NCI-H748 (cell line): ENCODE data around the gene MFRP.
"Not testable (repeated sequence)": the region's sequence is repeated elsewhere in the genome, so short reads cannot be mapped to it uniquely, and the experiment has no call there.

Source experiments
- DNase-seq: peaks from one replicate; lab custom pipeline; 2025; ENCODE audit not compliant: unreplicated experiment; lab: John Stamatoyannopoulos, UW

MFRP gene

DNA sequence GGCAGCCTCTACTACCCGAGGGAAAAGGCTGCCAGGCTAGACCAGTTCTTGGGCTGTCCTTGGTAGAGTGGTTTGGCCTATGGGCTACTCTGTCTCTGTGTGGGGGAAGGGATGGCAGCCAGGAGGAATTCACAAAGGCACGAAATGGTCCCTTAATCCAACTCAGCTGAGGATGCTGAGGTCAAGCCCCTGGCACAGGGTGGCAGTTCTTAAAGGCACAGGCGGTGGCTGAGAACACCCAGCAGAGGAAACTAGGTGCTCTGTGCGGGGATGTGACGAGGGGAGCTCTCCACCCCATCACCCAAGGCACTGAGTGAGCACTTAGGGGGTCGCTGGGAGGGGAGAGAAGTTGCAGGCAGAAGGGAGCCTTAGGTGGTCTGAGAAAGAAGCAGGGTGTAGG, at the start of gene MFRP:
Gene MFRP, minus strand, starts transcription at position 101 of the 400 bp plus-strand sequence. CDS start 192 bp downstream, outside the sequence.
- DNase-seq = no peak

DNA sequence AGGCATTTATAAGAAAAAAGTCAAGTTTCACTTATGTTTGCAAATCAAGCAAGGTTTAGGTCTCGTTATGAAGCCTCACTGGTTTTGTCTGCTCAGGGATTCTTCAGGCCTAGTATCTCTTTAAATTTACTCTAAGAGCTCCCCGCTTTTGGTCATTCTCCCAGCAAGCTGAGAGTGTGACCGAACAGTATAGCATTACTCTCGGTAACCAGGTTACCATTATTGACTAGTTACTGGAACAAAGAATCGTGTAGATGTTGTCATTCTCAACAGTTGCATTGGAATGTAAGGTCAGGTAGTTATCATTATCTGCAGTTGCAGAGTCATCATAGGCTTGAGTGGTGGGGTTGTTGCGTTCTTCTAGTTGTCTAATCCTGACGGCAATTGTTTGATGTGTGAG, 44.8 kb upstream of the MFRP start:
- DNase-seq = no peak

DNA sequence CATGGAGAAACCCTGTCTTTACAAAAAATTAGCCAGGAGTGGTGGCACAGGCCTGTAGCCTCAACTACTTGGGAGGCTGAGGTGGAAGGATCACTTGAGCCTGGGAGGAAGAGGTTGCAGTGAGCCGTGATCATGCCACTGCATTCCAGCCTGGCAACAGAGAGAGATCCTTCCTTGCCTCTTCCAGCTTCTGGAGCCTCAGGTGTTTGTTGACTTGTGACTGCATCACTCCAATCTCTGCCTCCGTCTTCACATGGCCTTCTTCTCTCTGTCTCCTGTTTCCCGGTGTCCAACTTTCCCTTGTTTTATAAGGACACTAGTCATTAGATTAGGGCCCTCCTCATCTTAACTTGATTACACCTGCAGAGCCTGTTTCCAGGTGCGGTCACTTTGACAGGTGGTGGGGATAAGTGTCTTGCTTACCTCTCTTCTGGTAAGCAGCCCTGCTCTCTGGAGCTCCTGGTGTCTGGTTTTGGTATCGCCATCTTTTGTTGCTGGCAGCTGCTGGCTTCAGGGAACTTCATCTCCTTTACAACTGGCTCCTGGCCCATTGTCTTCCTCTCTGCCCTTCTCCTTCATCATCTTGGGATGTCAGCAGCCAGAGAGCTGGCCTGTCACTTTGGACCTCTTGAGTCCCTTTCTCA, 43.2 kb upstream of the MFRP start:
- peak; percentile 83 for DNase-seq

DNA sequence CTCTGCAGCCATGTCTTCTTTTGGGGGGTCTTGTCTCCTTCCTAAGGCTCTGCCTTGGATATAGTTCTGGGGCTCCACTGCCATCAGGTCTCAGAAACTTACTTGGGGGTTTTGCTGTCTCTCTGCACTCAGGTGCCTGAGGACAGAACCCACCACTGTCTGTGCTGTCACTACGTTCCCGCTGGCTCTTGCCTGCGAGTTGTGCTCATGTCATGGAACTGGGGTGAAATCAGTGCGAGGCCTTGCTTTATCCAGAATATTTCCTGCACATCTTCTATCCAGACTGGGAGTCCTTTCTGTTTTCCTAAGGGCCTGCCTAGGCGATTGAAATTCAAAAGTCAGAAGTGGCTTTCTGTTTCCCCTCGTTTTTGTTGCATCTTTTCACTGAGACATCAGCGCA, 41.6 kb upstream of the MFRP start:
- DNase-seq = no peak

DNA sequence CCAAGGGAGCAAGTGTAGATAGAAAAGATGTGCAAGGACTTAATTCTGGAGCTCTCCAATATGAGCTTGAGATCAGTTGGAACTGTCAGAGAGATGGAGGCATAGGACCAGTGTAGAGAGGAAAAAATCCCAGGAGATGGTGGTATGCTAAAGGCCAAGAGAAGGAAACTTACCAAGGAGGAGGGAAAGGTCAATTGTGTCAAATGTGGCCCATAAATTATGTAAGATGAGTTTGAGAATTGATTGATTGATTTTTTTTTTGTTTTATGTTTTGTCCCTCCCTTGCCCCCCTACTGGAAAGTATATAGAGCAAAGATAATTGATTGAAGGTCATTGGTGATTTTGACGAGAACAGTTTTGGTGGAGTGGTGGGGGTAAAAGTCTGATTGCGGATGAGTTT, 37.8 kb upstream of the MFRP start:
- DNase-seq = no peak

DNA sequence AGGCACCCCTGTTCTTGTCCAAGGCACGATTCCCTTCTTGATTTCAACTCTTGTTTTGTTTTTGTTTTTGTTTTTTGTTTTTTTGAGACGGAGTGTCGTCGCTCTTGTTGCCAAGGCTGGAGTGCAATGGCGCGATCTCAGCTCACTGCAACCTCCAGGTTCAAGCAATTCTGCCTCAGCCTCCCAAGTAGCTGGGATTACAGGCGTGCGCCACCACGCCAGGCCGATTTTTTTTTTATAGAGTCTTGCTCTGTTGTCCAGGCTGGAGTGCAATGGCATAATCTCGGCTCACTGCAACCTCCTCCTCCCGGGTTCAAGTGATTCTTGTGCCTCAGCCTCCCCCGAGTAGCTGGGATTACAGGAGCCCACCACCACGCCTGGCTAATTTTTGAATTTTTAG, 36.0 kb upstream of the MFRP start:
- not testable (repeated sequence) for DNase-seq

DNA sequence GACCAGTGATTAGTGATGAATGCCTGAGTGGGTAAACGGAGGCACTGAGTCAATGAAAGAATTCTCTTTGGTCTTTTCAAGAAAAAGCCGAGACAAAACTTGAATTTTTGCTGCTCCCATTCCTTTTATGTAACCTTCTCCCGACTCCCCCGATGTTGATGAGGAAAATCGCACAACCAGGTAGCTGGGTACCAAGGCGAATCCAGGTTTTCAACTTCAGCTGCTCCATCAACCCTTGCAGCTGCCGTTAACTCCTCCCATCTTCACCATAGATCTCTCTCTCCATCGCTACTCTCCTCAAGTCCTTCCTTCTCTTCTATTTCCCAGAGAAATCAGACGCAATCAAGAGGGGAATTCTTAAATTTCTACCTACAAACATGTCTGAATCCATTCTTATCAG, 35.6 kb upstream of the MFRP start:
- DNase-seq = peak; percentile 9

DNA sequence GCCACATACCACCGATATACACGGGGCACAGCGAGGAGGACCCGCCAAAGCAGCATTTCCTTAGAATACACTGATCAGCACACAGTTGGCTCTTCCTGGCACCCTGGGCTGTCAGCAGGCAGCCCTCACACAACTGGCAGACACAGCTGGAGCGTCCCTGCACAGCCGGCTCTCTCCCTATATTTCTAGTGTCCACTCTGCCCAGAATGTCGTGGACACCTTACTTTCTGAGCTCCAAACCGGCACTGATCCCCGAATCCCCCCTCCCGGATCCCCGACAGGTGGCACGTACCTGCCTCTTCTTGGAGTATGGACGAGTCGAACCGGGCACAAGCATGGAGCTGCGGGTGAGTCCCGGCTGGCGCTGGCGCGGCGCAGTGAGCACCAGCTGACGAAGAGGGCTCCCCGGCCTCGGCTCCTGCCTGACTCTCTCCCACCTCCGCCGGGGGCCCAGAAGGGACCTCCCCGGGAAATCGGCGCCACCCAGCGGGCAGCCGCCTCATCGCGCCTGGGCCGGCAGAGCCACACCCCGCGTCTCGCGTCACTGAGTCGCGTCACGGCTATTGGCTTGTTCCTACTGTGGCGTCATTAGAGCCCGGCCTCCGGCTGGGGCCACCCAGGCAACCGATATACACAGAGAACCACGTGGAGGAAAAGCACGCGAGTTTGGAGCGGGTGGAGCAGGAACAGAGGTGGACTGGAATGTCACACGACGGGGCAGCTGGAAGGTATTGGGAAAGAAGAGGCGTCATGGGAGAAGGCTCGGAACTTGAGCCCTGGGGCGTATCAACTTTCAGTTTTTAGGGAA, 34.9 kb upstream of the MFRP start, which contains the start of gene USP2:
Gene USP2, minus strand, starts transcription at position 510 of the 808 bp plus-strand sequence. CDS start 8,210 bp downstream, outside the sequence.
- peak; percentile 92 for DNase-seq

DNA sequence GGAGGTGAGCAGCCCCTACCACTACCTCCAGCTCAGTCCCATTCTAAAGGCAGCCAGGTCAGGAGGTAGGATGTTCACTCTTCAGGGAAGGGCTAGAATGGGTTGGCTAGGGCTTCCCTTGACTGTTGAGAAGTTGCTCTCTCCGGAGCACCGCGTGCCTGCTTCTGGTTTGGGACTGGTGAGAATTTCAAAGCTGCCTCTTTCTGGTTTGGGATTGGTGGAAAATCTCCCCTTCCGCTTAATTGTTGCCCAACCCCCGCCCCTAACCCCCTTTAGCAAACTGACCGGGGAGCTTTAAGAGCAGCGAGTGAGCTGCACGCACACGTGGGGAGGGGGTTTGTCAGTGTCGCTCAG, 34.3 kb upstream of the MFRP start:
- peak; percentile 22 for DNase-seq

DNA sequence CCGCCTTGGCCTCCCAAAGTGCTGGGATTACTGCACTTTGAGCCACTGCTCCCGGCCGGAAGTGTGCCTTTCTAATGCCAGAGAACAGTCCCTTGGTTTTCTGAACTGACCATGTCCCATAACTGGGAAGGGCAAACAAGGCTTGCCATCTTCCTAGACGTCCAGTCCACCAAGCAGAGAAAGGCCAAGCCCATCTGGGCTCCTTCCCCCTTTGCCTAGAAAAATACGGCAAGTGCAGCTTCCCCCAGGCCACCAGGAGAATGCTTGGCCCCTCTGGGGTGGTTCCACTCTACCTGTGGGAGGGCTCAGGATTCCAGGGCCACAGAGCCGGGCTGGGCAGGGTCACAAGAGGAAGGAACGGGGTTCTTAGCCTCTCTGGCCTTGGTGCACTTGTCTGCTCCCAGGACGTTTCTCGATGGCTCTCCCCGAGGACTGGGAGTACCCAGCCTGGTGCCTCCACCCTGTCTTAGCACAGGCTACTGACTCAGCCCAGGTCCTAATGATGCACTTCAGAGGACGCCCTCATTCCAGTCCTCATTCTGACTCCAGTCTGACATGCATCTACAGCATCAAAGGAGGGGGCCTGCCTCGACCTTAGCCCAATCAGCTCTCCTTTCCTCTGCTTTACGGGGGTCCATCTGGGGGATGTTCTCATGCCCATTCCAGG, 33.8 kb upstream of the MFRP start:
- DNase-seq = no peak

DNA sequence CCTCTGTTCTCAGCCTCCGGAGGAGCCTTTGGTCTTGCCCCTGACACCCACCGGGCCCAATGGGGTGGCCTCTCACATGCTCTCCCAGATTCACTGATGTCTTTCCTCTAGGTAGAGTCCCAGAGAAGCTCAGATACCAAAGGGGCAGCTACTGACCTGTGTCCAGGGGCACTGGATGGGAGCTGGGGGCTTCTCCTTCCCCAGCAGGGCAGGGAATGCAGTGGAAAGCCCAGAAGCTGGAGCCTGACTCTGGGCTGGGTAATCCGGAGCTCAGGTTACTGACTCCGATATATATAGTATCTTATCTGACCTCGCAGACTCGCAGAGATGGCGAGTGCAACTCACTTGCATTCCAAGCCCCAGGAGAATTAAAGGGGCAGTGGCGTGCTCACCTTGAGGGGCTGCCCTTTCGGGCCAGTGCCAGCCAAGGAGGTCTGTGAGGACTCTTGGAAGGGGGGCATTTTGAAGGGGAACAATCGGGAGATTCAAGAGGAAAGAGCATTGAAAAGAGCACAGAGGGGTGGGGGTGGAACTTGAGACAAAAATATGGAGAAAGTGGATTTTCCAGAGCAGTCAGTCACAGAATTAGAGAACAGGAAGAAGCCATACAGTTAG, 32.5 kb upstream of the MFRP start:
- no peak for DNase-seq

DNA sequence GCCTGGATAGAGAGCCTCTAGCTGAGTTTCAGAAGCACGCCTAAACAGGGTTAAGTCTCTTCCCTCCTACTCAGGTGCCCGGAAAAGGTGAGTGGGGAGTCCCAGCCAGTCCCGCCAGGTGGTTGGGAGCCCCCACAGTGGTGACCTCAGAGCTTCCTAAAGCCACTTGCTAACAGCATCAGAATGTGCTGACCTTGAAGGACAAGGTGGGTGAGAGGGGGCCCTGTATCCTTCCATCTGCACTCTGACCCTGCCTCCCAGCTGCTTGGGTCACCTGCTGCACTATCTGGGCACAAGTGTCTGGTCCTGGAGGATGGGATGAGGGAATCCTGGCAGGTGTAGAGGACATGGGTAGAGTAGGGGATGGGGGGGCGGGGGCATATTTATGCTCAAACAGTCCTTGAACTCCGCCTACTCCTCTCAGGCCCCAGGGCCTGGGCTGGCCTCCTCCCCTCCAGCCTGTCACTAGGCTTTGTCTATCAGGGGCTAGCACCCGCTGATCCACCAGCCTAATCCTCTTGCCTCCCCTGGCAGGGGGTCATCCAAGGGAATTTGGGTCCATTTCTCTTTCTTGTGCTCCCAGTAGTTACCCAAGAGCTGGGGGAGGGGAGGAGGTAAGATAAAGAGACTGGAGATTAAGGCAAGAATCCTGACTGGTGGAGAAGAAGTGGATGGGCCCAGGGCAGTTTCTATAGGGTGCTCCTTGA, 31.6 kb upstream of the MFRP start:
- no peak for DNase-seq

DNA sequence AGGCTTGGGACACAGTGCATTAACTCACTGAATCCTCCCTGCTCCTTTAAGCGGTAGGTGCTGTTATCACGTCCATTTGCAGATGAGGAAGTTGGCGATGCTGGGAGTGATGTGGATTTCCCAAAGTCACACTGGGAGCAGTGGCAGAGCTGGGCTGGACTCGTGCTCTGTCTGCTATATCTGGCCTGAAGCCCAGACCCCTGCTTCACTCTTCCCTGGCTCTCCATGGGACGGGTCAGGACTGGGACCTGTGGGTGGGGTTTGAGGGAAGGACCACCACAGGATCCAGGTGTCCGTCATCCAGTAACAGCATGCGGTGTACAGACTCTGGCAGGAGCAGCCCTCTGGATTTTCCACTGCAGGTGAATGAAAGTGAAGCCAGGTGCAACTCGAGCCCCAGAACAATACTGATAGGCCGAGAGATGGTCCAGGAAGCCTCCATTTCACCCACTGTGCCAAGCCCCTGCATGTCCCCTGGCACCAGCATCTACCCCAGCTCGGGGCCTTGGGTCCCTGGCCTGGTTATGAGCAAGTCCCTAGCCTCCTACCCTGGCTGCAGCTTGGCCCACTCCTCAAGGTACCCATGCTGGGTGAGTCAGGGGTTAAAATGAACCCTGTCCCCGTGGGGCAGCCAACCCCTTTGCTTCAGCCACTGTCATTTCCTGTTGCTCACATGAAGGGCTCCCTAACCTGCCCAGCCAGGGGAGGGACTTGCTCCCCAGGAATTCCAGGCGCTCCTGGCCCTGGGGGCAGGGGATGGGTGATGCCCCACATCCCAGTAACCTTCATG, 30.8 kb upstream of the MFRP start:
- DNase-seq = no peak

DNA sequence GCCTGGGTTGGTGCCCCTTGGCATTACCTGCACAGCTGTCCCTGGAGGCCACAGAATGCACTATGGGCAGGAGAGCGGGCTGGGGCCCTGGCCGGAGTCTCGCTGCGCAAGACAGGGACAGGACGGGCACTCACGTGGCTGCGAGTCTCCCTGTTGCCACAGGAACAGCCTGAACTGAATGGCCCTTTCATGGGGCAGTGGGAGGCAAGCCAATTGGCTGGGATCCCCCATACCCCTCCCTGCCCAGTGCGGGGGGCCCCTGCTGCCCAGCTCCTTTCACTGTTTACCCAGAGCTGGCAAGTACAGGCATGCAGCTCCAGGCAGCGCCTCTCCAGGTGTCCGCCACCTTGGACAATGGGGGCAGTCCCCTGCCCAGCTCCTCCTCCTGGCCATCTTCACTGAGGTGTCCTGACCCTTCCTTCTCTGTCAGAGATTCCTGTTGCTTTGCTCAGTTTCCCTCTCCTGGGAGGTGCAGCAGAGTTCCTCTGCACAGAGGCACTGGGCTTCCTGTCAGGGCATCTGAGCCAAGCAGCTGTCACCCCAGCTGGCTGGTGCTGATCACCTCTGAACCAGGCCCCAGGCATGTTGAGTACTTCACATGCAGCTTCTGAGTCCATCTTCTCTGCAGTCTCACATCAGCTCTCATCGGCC, 29.8 kb upstream of the MFRP start:
- DNase-seq = peak; percentile 63

DNA sequence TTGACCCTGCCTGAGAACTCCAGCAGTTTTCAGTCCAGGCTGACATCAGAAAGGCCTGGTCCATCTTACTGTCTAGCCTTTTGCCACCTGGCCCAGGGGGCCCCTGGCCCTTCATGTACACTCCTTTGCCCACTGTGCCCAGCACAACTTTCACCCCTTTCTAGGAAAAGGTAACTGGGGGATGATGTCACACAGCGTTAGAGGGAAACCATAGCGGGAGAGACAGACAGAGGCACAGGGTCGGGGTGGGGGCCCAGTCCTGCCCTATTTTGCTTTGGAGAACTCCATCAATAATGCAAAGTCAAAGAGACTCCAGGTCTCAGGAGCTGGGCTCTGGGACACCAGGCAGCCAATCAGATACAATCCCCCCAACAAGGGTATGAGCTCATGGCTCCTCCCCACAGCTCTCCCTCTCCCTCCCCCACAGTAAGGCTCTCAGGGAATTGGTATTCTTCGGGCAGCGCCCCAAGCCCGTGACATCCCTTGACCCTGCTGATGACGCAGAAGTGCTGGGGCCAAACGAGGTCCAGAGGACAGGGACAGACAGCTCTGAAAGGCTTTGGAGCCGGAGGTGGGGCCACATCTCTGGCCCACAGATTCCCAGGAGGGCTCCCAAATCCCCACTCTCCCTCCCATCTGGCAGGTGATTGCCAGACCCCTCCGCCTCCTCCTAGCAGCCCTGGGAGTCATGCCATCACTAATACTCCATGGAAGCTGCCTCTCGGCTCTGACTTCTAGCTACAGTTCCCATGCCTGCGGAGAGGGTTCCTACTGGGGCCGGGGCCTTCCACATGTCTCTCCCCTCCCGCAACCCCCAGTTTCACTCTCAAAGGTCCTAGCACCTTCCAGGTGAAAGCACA, 29.1 kb upstream of the MFRP start:
- DNase-seq = no peak

DNA sequence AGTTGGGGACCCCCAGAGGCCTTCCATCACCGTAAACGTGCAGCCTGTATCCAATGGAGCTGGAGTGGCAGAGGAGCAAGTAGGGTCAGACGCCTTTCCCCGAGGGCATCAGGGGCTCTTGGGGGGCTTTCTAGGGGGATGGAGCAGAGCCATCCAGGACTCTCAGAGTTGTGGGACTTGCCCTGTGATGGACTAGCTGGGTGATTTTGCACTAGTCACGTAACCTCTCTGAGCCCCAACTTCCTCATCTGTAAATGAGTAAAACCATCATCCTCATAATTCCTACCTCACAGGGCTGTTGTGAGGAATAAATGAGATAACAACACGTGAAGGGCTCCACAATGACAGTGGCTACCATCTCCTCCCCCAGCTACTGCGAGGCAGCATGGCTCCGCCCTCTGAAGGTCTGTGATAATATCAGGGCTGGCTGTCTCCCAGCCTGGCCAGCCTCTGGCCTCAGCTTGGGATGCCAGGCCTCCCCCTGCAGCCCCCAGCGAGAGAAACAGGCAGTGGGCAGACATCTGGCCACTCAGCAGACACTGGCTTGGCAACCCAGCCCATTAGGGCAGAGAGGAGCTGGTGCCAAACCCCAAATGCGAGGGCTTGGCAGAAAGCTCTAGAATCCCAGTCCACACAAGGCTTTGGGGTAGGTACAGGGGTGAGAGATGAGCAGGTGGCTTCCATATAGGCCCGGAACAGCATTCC, 28.3 kb upstream of the MFRP start:
- no peak for DNase-seq

DNA sequence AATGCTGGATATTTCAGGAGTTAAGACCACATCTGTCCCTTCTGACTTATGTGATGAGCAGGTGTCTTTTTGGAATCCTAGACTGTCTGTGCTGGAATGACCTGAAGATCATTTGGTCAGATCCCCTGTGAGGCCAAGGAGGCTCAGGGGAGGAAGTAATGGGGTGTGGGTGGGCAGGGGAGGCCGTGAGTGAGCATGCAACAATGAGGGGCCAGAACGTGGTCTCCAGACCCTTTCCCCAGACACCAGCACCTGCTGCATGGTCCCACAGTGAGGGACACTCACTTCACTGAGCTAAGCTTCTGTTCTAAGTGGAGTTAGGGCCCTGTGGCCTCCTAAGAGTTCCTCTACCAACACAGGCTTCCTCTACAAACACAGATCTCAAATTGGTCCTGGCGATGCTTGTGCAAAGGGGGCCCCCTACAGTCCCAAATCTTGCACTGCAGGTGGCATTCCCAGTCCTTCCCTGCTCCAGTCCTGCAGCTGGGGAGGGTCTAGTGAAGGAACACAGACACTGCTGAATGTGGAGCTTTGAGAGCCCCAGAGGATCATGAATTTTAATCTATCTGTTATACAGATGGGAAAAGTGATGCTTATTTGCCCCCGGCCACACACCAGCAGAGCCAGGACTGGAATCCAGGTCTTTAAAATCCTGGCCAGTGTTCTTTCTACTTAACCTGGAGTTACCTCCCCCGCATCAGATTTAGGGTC, 27.6 kb upstream of the MFRP start:
- peak; percentile 63 for DNase-seq
